Measurements from ENCODE around the gene COL4A4.

COL4A4 gene

DNA sequence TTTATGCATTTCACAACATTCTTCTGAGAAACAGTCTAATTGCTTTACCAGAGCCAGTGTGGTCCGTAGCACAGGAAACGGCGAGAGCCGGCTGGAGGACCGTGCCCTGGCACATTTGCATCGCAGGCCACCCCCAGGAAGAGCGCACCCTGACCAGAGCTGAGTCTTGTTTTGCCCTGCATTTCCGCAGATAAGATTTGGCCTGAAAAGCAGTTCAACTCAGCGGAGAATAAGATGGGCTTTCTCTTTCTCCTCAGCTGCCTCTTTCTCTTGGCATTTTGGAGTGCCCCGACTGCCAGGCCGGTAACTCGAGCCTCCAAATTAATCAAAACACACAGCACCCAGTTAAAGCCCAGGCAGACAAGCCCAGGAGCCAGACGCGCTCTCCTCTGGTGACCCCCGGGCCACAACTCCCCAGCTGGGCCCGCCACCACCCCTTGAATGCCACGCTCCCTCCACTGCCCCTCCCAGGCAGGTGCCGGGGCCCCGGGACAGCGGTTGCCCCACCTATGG, 464 bp downstream of the COL4A4 start:
- DNase-seq (ENCODE audit: low read depth in 2 of 2, low spot score in 1 of 2) = no peak

DNA sequence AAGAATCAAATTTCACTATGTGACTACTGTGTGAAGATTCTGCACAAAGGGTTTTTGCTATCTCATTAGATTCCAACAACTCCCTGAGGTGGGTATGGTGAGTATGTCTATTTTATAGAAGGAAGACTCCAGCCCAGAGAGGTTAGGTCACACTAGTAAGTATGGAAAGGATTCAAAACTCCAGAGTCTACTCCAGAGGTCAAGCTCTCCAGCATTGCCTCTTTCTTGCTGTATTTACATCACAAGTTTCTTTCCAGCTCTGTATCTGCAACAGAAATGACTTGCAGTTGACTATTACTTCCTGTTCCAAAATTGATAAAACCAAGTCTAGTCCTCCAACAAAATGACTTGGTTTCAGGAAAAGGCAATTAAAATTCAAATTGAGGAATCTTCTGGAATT, 2.1 kb downstream of the COL4A4 start:
- no peak for DNase-seq (ENCODE audit: low read depth in 2 of 2, low spot score in 1 of 2)

DNA sequence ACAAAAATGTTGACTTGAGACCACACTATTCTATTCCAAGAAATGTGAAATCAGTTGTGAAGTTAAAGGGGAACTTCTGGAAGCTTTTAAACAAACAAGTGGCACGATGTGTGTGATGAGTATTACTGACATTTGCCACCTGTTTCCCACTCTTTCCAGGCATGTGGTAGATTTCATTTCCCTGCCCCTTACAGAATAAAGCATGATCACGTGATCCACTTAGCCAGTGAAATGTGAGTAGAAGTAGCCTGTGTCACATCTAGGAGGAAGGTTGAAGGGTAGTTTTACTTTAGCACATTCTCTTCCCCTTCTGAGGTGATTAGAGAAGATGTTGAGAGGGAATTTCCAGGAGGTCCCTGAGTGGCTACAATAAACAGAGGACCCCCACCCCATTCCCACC, 3.8 kb downstream of the COL4A4 start:
- no peak for DNase-seq (ENCODE audit: low read depth in 2 of 2, low spot score in 1 of 2)

DNA sequence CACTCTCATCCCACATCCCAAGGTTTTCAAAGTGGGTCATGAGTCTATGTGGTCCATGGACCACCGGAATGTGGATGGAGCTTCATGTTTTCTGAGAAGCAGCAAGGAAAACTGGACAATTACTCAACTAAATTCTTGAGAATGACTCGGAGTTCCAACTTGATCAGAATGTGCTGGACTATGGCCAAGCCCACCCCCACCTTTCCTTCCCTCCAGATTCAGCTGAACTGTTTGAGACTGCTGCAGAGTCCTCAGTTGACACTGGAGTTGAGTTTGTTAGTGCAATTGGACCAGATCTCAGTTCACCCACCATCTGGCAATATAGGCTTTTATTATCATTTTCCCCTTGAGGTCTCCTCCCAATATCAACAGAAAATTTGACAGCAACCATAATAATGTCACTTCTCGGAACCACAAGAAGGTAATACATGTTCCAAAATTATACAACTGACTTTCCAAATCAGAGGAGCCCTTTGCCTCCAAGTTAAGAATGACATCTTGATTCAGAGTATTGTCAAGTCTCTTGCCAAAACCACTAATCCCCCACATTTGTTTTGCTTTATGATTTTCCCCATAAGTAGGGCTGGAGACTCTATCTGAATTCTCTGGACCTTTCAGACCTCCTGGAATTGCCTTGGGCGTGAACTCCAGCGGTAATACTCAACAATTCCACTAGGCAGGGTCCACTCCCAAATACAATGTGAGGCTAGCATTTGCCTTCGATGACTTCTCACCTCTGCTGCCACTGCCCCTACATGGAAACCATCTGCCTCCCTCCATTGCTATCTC, 8.8 kb downstream of the COL4A4 start:
- DNase-seq (ENCODE audit: low read depth in 2 of 2, low spot score in 1 of 2) = no peak

DNA sequence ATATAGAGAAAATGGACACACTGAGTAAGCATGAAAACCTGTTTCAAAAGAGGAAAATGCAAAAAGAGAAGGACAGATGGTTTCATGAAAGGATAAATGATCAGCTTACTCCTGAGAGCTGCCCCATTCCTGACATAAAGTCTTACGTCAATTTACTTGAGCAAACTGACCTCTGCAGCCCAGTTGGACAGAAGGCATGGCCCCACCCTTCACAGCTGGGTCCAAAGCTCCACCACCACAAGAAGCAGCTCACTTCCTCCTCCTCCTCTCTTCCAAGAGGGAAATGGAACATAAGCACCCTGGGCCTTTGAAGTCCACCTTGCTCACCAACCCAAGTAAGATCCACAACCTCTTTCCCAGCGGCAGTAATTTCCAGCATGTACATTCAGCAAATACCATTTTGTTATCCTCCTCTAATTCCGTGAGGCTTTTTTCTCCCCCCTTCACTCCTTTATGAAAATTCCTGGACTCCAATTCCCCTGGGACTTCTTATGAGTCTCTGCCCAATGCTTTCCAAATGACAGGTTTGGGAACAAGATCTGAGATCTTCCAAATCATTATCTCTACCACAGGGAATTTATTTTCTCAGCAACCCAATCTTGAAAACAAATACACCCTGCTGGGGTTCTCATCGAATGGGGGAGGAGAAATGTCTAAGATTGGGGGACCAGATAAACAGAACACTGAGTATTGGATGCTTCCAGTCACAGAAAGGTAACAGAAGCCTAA, 10.1 kb downstream of the COL4A4 start:
- DNase-seq (ENCODE audit: low read depth in 2 of 2, low spot score in 1 of 2) = no peak

DNA sequence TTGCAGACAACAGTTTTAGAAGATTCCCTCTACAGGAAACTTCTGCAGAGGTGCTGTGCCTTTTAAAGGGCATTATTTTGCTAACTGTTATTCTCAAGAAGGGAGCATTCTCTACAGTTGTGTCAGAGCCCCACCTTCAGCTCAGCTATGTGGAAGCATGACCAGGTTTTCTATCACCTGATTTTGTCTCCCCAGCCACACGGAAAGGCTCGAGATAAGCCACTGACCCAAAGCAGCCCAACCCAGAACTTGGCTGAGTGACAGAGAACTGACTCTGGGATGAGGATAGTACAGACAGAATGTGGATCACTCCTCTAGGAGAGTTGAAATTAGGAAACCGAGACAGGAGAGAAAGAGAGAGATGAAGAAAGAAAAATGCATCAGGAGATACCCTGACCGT, 10.7 kb downstream of the COL4A4 start:
- no peak for DNase-seq (ENCODE audit: low read depth in 2 of 2, low spot score in 1 of 2)

DNA sequence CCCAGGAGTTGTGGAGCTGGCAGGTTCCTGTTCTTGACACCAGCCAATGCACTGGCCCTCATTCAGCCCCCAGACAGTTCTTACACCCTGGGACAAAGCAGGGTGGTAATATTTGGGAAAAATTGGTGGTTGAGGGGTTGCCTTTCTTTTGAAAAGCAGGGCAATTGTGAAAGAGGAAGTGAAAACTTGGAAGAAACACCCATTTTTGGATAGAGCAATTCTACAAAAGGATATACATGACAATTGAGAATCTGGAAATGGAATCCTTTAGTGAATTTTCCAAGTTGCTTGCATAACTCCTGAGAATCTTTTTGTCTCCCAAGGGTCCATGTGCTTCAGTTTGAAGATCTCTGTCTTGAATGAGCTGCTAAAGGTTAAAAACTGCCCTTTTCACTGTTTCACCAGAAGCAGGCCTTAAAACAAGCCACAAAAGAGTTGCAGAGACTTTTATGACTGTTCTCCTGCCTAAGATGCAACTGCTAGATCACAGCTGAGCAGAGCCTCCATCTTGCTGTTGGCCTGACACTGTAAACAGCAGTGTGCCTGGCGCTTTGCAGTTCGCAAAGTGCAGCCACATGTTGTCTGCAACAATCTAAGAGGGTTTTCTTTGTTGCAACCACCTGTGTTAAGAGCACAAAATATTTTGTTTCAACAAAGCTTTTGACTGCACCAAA, 11.8 kb downstream of the COL4A4 start:
- DNase-seq (ENCODE audit: low read depth in 2 of 2, low spot score in 1 of 2) = no peak

DNA sequence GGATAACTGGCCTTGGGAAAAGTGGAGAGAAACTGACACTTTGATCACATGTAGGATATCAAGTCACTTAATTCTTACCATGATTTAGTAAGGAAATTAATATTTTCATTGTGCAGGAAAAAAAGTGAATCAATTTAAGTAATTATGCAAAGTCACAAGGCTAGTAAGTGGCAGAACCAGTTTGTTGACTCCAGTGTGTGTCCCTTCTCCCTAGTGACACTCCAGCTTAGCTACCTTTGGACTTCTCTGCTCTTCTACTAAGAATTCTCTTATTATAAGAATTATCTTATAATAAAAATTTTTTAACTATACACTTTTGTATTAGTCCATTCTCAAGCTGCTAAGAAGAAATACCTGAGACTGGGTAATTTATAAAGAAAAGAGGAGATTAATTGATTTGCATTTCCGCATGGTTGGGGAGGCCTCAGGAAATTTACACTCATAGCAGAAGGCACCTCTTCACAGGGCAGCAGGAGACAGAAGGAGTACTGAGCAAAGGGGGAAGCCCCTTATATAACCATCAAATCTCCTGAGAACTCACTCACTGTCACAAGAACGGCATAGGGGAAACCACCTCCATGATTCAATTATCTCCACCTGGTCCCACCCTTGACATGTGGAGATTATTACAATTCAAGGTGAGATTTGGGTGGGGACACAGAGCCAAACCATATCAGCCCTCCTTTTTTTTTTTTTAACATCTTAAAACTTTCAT, 13.6 kb downstream of the COL4A4 start:
- DNase-seq (ENCODE audit: low read depth in 2 of 2, low spot score in 1 of 2) = no peak

DNA sequence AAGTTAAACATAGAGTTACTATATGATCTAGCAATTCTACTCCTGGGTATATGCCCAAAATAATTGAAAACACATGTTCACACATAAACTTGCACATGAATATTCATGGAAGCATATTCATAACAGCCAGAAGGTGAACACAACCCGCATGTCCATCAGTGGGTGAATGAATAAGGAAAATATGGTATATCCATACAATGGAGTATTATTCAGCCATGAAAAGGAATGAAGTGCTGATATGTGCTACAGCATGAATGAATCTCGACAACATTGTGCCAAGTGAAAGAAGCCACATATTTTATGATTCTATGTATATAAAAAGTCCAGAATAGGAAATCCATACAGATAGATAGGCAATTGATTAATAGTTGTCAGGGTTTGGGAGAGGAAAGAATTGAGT, 15.9 kb downstream of the COL4A4 start:
- DNase-seq (ENCODE audit: low read depth in 2 of 2, low spot score in 1 of 2) = no peak

DNA sequence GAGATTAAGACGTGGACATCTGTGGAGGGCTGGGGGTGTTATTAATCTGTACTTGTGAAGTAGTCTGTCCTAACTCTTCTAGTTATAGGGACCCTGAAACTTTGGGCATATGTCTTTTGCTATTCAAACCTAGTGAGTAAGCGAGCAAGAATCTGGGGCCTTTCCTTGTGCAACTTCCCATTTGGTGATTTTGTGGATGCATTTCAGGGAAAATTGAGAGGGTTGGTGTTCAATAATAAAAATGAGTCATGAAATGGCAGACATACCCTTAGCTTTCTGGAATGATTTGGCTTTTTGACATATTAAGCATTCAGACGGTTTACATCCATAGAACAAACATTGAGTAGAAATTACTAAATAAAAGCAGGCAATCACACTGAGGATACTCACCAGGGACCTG, 17.0 kb downstream of the COL4A4 start:
- DNase-seq (ENCODE audit: low read depth in 2 of 2, low spot score in 1 of 2) = no peak

DNA sequence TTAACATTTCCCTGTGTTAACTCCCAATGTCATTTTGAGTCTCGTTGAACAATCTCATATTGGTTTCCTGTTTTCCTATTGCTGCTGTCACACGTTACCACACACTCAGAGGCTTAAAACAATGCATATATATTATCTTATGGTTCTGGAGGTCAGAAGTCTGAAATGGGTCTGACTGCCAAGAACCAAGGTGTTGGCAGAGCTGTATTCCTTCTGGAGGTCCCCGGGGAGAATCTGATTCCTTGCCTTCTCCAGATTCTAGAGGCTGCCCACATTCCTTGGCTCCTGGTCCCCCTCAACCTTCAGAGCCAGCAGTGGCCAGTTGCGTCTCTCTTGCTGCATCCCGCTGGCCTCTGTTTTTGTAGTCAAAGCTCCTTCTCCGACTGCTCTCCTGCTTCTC, 17.5 kb downstream of the COL4A4 start:
- no peak for DNase-seq (ENCODE audit: low read depth in 2 of 2, low spot score in 1 of 2)

DNA sequence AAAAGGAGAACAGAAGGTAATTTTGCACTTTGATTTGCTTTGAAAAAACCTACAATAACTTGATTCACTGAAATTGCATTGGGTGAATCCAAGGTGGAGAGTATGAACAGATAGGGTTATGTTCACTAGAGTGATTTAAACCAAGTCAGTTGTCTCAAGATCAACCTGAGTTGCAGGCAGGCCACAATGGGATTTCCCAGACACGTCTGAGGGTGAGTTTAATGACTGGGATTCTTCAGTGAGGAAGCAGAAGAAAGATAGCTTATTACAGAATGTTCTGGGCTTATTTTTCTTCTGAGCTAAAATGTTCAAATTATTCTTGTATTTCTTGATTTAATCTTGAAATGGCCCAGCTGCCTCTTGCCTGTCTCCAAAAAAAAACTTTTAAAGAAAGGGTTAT, 20.1 kb downstream of the COL4A4 start:
- no peak for DNase-seq (ENCODE audit: low read depth in 2 of 2, low spot score in 1 of 2)

DNA sequence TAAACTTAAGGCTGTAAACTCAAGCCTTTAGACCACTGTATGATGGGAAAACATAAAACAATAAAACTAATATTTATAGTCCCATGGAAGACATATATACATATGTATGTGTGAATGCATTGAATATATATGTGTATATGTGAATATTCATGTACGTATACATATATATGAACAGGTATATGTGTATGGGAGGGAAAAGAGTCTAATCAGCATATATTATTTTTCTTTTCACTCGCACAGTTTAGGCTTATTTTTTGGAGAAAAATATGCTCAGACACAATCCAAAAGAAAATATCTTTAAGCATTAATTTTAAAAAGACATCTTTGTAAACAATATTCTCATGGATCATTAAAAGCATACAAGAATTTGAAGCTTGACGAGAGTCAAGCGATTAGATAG, 22.7 kb downstream of the COL4A4 start:
- DNase-seq (ENCODE audit: low read depth in 2 of 2, low spot score in 1 of 2) = no peak

DNA sequence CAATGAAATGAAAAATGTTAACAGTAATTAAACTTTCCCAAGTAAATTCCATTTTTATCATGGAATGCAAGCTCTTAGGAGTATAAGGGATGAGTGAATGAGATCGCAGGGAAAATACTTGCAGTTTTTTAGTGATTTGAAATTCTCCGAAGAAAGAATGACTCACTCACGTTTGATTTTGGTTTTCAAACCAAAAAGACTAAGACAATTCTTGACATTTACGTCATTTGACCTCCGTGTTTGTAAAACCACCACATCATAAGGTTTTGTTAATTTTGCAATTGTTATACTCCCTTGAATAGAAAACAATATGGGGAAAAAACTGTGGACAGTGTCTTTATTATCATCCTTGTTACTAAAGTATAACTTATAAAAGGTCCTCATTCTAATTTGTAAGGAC, 29.4 kb downstream of the COL4A4 start:
- DNase-seq (ENCODE audit: low read depth in 2 of 2, low spot score in 1 of 2) = no peak

DNA sequence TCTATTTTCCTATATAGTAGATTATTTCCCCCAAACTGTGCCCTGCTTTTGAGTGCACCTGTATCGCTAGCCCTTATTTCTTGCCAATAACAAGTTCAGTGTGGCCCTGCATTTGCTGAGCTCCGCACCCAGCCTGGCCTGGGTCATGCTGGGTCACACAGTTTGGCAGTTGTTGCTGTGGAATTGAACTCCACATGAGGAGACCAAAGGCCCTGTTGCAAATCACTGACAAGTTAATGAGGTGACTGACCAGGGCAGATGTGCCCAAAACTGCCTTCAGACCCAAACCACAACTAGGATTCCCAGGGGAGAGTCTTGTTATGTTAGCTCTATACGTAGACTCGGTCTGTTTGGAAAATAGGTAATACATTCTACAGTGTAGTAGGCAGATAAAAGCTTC, 31.0 kb downstream of the COL4A4 start:
- DNase-seq (ENCODE audit: low read depth in 2 of 2, low spot score in 1 of 2) = no peak

DNA sequence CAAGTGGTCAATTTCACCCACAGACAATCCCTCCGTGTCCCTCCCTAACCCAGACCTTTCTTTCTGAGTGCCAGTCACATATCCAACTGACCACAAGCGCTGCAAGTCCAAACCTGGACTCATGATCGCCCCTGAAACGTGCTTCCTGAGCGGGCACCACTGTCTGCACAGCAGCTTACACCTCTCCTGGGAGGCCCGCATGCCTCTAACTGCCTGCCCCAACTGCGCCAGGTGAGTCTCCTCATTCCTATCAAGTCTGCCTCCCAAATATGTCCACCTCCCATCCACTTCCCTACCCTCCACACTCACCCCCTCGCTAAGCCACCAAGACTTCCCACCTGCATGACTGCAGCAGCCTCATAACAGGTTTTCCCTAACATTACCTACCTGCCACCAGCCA, 33.4 kb downstream of the COL4A4 start:
- DNase-seq (ENCODE audit: low read depth in 2 of 2, low spot score in 1 of 2) = no peak

DNA sequence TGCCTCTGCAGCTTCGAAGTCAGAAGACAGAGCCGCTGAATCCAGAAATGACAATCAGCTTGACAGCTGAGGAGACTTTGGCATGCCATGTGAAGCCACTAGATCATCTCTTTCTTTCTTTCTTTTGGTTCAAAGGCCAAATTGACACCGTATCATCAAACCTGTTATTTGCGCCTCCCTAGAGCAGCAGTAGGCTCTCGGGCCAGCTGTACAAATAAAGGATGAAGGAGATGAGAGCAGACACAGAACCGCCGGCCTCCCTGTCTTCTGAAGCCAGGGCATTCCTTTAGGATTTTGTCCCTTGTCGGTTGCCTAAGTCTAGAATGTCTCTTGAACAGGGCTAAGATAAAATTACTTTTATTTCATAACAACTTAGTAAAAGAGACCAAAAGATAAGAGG, 36.8 kb downstream of the COL4A4 start:
- no peak for DNase-seq (ENCODE audit: low read depth in 2 of 2, low spot score in 1 of 2)

DNA sequence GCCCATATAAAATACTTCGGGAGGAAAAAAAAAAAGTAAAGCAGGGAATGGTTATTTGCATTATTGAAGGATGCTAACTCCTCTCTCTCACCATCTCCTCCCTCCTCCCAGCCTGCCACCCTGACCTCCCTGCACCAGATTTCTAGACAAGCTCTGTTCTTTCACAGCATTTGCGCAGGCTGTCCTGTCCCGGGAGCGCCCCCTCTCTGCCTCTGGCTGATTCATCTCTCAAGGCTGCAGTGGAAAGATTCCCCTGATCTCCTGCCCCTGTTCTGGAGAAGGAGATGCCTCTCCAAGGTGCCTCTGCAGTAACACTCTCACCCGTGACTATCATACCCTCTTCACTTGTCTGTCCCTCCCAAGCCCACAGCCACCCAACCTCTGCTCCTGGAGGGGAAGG, 38.5 kb downstream of the COL4A4 start:
- no peak for DNase-seq (ENCODE audit: low read depth in 2 of 2, low spot score in 1 of 2)

DNA sequence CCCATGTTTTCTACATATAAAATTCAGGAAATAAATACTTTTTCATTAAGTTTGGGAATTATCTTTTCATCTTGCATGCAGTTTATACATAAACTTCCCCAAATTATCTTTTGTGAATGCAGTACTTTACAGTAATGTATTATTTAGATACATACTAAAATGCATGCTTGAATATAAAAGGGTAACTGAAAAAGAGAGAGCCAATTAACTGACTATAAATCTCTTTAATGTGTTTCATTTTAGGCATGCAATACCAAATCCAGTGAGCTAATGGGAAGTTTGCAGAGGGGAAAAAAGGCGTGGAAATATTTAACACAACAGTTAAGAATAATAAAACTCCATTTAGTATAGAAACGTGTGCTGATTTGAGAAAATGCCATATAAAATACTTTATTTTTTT, 39.2 kb downstream of the COL4A4 start:
- no peak for DNase-seq (ENCODE audit: low read depth in 2 of 2, low spot score in 1 of 2)

DNA sequence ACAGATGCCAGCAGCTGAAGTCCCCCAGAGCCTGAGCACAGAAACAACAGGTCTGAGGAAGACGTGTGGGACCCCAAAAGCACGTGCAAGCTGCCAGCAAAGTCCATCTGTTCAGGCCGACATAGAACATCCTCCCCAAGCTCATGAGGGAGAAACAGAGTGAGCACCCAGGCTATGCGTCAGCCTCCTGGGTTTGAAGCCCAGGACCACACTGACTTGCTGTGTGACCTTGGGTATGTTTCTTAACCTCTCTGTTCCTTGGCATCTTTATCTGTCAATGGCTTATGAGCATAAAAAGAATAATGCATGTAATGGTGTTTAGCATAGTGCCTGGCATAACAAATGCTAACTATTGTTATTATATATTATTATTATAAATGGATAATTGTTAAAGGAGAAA, 40.3 kb downstream of the COL4A4 start:
- DNase-seq (ENCODE audit: low read depth in 2 of 2, low spot score in 1 of 2) = no peak

DNA sequence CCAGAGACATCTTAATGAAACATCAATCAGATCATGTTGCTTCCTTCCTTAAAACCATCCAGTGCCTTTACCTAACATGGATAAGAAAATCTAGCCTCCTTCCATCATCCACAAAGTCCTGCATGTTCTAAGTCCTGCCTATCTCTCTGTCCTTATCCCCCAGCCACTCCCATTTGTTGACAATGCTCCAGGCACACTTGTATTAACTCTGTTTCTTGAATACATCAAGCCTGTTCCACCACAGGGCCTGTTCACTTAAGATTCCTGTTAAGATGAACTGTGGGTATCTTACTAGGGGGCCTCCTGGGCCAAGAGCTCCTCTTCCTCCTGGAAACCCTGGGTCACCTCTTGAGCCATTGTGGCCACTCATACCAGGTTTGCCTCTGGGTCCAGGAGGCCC, 45.7 kb downstream of the COL4A4 start:
- DNase-seq (ENCODE audit: low read depth in 2 of 2, low spot score in 1 of 2) = no peak

DNA sequence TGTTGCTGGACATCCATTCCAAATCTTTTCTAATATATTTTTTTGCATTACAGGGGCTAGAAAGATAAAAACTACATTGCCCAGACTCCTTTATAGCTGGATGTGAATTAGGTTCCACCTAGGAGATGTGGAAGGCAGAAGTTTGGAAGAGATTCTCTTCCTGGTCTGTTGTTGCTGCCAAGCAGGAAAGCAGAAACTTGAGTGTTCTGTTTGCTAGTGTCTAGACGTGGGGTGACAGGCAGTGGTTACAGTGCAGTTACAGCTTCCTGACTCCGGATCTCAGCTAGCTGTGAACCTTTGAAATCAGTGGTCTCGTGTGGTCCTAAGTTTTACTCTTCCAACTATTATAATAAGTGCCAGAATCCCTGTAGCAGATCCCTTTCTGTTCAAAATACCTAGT, 46.2 kb downstream of the COL4A4 start:
- DNase-seq (ENCODE audit: low read depth in 2 of 2, low spot score in 1 of 2) = no peak

All from stimulated activated CD8-positive, alpha-beta memory T cell treated with anti-CD3 and anti-CD28 coated beads, Interleukin-4, amount 100 ng/mL, for 4 hours (primary cell).